GM21515 (cell line): ENCODE measurements around the gene CDC45.

Experiments
- ATAC-seq: cut with Tn5 transposase; IDR thresholded peaks from one replicate; pipeline ENCODE4 v1.9.1; 2021; ENCODE audit not compliant: unreplicated experiment

The CDC45 gene

GRCh38 chr22:19510919-19511341 is 31.2 kb downstream of the CDC45 start:
- no peak for ATAC-seq

- ATAC-seq, result no peak
Measured at GRCh38 chr22:19513823-19514222, 34.1 kb downstream of the CDC45 start.

GRCh38 chr22:19514831-19515565 is 35.3 kb downstream of the CDC45 start:
- no peak for ATAC-seq

GRCh38 chr22:19515654-19516377 is 36.1 kb downstream of the CDC45 start:
- ATAC-seq, result no peak

GRCh38 chr22:19516378-19517170 is 36.9 kb downstream of the CDC45 start:
- ATAC-seq, result no peak

- ATAC-seq, result no peak
Measured at GRCh38 chr22:19517171-19517500, 37.4 kb downstream of the CDC45 start.

GRCh38 chr22:19517919-19518611 is 38.3 kb downstream of the CDC45 start:
- ATAC-seq, result no peak

GRCh38 chr22:19518635-19519034 is 38.9 kb downstream of the CDC45 start:
- no peak for ATAC-seq

GRCh38 chr22:19519041-19519926 is 39.6 kb downstream of the CDC45 start:
- ATAC-seq, result no peak

GRCh38 chr22:19520007-19520406 is 40.3 kb downstream of the CDC45 start:
- ATAC-seq, result no peak

- ATAC-seq, result no peak
Measured at GRCh38 chr22:19520566-19521305, 41.0 kb downstream of the CDC45 start.

- ATAC-seq, result no peak
Measured at GRCh38 chr22:19522190-19522880, 42.6 kb downstream of the CDC45 start.

GRCh38 chr22:19522881-19523239 is 43.1 kb downstream of the CDC45 start:
- no peak for ATAC-seq

GRCh38 chr22:19523240-19524169 is 43.8 kb downstream of the CDC45 start:
- ATAC-seq, result no peak

- no peak for ATAC-seq
Measured at GRCh38 chr22:19524170-19525115, 44.7 kb downstream of the CDC45 start, which contains the start of gene CLDN5. TSS of gene CLDN5 (minus strand) at chr22:19524410. CDS start at chr22:19524255, 155 bp downstream.

- ATAC-seq, result no peak
Measured at GRCh38 chr22:19525116-19525660, 45.5 kb downstream of the CDC45 start.
